HCT116 (cell line): Measurements from ENCODE around the gene SPATA25. TPM values are rescaled to one million over a fixed set of nuclear protein-coding genes. Genes with fewer than 3 reads are reported as not detected.
"Not testable (repeated sequence)": the region's sequence is repeated elsewhere in the genome, so short reads cannot be mapped to it uniquely, and the experiment has no call there.

Source experiments
- ATAC-seq: fragments of 200-7000 bp; cut with Tn5 transposase; 2 replicates; pipeline ENCODE4 v1.9.1; 2020; ENCODE audit warnings: mild to moderate bottlenecking, moderate library complexity
- BruUV-seq: library from RNA; stranded (reverse); fragments of 400-500 nt; replicated peaks from 2 replicates; lab custom pipeline; 2021; lab: Mats Ljungman, UMichigan
- CTCF ChIA-PET: fragments of 300-600 bp; sonication (Branson Sonifier 250); formaldehyde crosslinking; loops from one replicate; lab custom pipeline; 2021; ENCODE audit warnings: antibody characterized with exemption; lab: Charles Lee
- POLR2A ChIA-PET: fragments of 300-600, 350-600 bp; sonication (Branson Sonifier 250); formaldehyde crosslinking; loops from one replicate; lab custom pipeline; 2021; ENCODE audit warnings: antibody characterized with exemption; lab: Charles Lee
- RAD21 ChIA-PET, 2 experiments: fragments of 300-600 bp; sonication (Branson Sonifier 250); formaldehyde crosslinking; loops; one replicate each; lab custom pipeline; 2023; ENCODE audit warnings: low total read pairs in 2 of 2; ENCODE audit not compliant: uncharacterized antibody in 2 of 2, unreplicated experiment in 2 of 2, low non-redundant PET in 1 of 2; lab: Charles Lee
- DNase-seq: peaks from one replicate; pipeline ENCODE4 v3.0.0-alpha.2; 2010; ENCODE audit warnings: low read depth, low spot score
- H2AFZ ChIP-seq: fragments of 200-600 bp; shearing (Covaris generic), sonication (generic); 2 replicates; pipeline ENCODE4 v1.6.1; 2017; ENCODE audit warnings: low read depth, mixed run types, mixed read lengths, antibody characterized with exemption, low read length; ENCODE audit not compliant: poor library complexity, severe bottlenecking
- H3K27ac ChIP-seq: 2 replicates; pipeline ENCODE4 v1.5.1; 2012; ENCODE audit warnings: low read depth, low read length
- H3K27me3 ChIP-seq: fragments of 200-600 bp; sonication (generic); 2 replicates; pipeline ENCODE4 v1.6.1; 2016; ENCODE audit warnings: mixed run types, low read length, mixed read lengths; ENCODE audit not compliant: insufficient read depth
- H3K36me3 ChIP-seq, 2 experiments: fragments of 200-500 bp in 1 of 2; fragments of 200-600 bp in 1 of 2; sonication (Bioruptor generic) in 1 of 2; sonication (generic) in 1 of 2; 2 replicates each; pipeline versions ENCODE4 v1.5.1 to v1.6.1; 2014 to 2016; ENCODE audit warnings: low read length in 2 of 2, inconsistent platforms in 1 of 2, mixed read lengths in 1 of 2, mixed run types in 1 of 2; ENCODE audit not compliant: insufficient read depth in 2 of 2, control insufficient read depth in 1 of 2
- H3K4me1 ChIP-seq, 2 experiments: fragments of 200-600 bp in 1 of 2; sonication (generic) in 1 of 2; 2 replicates each; pipeline versions ENCODE4 v1.5.1 to v1.6.1; 2012 to 2017; ENCODE audit warnings: low read length in 2 of 2, inconsistent platforms in 1 of 2, mild to moderate bottlenecking in 1 of 2, mixed read lengths in 1 of 2, mixed run types in 1 of 2, moderate library complexity in 1 of 2; ENCODE audit not compliant: insufficient read depth in 2 of 2, control insufficient read depth in 1 of 2
- H3K4me2 ChIP-seq: fragments of 200-600 bp; sonication (generic); 2 replicates; pipeline ENCODE4 v1.6.1; 2017; ENCODE audit warnings: mixed run types, low read length, mixed read lengths
- H3K4me3 ChIP-seq, 2 experiments: fragments of 200-600 bp in 1 of 2; sonication (generic) in 1 of 2; replicated peaks in 1 of 2; 2 replicates each; pipeline ENCODE4 v1.5.1; 2011 to 2016; ENCODE audit warnings: low read length in 2 of 2, control low read depth in 1 of 2, low read depth in 1 of 2, mild to moderate bottlenecking in 1 of 2, mixed read lengths in 1 of 2, mixed run types in 1 of 2
- H3K79me2 ChIP-seq: fragments of 200-600 bp; sonication (generic); 2 replicates; pipeline ENCODE4 v1.6.1; 2017; ENCODE audit warnings: mild to moderate bottlenecking, mixed run types, low read length, moderate library complexity, mixed read lengths; ENCODE audit not compliant: insufficient read depth
- H3K9ac ChIP-seq: fragments of 200-600 bp; sonication (generic); 2 replicates; pipeline ENCODE4 v1.6.1; 2016; ENCODE audit warnings: low read length, mixed read lengths
- H3K9me2 ChIP-seq: fragments of 200-600 bp; sonication (generic), shearing (Covaris generic); 2 replicates; pipeline ENCODE4 v1.6.1; 2017; ENCODE audit warnings: mixed run types, mild to moderate bottlenecking, moderate library complexity; ENCODE audit not compliant: insufficient read depth
- H3K9me3 ChIP-seq, 2 experiments: fragments of 200-500 bp in 1 of 2; fragments of 200-600 bp in 1 of 2; sonication (Bioruptor generic) in 1 of 2; sonication (generic) in 1 of 2; 2 replicates each; pipeline ENCODE4 v1.6.1; 2014 to 2017; ENCODE audit warnings: low read length in 2 of 2, mixed read lengths in 2 of 2, inconsistent platforms in 1 of 2, low read depth in 1 of 2, mild to moderate bottlenecking in 1 of 2, mixed run types in 1 of 2, moderate library complexity in 1 of 2; ENCODE audit not compliant: control insufficient read depth in 1 of 2, insufficient read depth in 1 of 2
- H4K20me1 ChIP-seq: fragments of 200-600 bp; sonication (generic), shearing (Covaris generic); 2 replicates; pipeline ENCODE4 v1.6.1; 2017; ENCODE audit warnings: mixed run types, mild to moderate bottlenecking, moderate library complexity; ENCODE audit not compliant: insufficient read depth
- intact Hi-C: fragments of 100-400 bp; cut with micrococcal nuclease; formaldehyde crosslinking; loops from 2 replicates; pipeline ENCODE4 v1.10.0; 2022
- total RNA-seq: library from RNA; stranded (reverse); gene quantifications from one replicate; pipeline ENCODE4 v1.2.1, GENCODE V29; 2021; ENCODE audit not compliant: unreplicated experiment
- TF ChIP-seq, protein P1 (sequence below): IDR thresholded peaks from 2 replicates; pipeline ENCODE4 v1.6.1; 2012; ENCODE audit warnings: low read depth

The SPATA25 gene
- total RNA-seq, 1 experiment from 2014 or later, result 0.42 TPM

DNA sequence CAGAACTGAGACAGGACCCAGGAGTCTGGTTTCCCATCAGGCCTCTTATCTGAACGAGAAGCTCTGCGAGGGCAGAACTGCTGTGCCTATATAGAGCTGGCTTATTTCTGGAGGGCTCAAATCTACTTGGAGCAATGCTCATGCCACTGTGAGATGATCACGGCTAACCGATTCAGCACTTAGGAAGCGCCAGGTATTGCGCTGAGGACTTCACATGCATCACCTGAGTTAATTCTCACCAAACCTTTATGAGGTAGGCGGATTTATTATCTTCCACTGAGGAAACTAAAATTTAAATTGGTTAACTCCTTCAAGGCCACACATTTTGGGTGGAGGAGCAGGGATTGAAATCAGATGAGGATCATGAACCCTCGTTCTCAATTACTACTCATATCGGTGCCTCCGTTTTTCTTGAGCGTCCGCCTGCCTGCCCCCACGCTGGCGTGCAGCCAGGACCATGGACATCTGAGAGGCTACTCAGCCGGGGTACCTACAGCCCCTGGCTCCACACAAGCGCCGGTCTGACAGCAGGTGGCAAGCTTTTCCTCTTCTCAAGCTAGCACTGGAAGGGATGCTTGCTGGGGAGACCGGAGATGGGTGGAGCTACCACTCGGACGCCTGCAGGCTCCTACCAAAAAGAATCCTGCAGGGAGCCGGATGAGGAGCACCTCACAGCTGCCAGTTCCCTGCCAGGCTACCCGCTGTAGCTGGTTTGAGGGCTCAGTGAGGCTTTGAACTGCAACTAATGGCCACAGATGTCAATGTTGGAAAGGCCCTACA, 46.0 kb upstream of the SPATA25 start (continued):
- TF ChIP-seq, protein P1, sequence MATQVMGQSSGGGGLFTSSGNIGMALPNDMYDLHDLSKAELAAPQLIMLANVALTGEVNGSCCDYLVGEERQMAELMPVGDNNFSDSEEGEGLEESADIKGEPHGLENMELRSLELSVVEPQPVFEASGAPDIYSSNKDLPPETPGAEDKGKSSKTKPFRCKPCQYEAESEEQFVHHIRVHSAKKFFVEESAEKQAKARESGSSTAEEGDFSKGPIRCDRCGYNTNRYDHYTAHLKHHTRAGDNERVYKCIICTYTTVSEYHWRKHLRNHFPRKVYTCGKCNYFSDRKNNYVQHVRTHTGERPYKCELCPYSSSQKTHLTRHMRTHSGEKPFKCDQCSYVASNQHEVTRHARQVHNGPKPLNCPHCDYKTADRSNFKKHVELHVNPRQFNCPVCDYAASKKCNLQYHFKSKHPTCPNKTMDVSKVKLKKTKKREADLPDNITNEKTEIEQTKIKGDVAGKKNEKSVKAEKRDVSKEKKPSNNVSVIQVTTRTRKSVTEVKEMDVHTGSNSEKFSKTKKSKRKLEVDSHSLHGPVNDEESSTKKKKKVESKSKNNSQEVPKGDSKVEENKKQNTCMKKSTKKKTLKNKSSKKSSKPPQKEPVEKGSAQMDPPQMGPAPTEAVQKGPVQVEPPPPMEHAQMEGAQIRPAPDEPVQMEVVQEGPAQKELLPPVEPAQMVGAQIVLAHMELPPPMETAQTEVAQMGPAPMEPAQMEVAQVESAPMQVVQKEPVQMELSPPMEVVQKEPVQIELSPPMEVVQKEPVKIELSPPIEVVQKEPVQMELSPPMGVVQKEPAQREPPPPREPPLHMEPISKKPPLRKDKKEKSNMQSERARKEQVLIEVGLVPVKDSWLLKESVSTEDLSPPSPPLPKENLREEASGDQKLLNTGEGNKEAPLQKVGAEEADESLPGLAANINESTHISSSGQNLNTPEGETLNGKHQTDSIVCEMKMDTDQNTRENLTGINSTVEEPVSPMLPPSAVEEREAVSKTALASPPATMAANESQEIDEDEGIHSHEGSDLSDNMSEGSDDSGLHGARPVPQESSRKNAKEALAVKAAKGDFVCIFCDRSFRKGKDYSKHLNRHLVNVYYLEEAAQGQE, result no peak

DNA sequence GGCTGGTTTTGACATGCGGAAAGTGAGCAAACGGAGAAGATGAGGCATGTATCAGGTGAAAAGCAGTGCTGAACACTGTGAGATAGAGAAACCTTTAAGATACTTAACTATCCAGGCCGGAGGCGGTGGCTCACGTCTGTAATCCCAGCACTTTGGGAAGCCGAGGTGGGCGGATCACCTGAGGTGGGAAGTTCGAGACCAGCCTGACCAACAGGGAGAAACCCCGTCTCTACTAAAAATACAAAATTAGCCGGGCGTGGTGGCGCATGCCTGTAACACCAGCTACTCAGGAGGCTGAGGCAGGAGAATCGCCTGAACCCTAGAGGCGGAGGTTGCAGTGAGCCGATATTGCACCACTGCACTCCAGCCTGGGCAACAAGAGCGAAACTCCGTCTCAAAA, 44.3 kb upstream of the SPATA25 start:
- CTCF ChIA-PET, result interaction anchor here (1.2 kb wide), 1 partner anchor 46 kb away, joined by 3 read pairs; no protein-coding TSS in a partner anchor
- intact Hi-C loops, result loop anchor here (10.0 kb wide), 2 partner anchors 97 to 387 kb away; partner anchors contain the start of genes EPPIN and SNX21
- H3K9ac ChIP-seq, H3K27ac ChIP-seq, ATAC-seq, H3K36me3 ChIP-seq, POLR2A ChIA-PET, H4K20me1 ChIP-seq, BruUV-seq, H2AFZ ChIP-seq, RAD21 ChIA-PET, DNase-seq, H3K27me3 ChIP-seq, H3K4me2 ChIP-seq, H3K4me3 ChIP-seq, H3K9me2 ChIP-seq, H3K9me3 ChIP-seq: not testable (repeated sequence)
- H3K4me1 ChIP-seq, result peaks cover 4 to 21% of the 10 kb centered on the region in 2 experiments; a peak in 3 of 4 replicates
- H3K79me2 ChIP-seq, result peaks cover 13% of the 10 kb centered on the region
